GM19455 (cell line): ENCODE results near the gene KRT79.
"Not testable (repeated sequence)": the region's sequence is repeated elsewhere in the genome, so short reads cannot be mapped to it uniquely, and the experiment has no call there.

ENCODE experiments used
- ATAC-seq: cut with Tn5 transposase; IDR thresholded peaks from one replicate; pipeline ENCODE4 v1.9.1; 2021; ENCODE audit not compliant: unreplicated experiment

Gene KRT79

GRCh38 chr12:52807544-52808470 lies 26.3 kb downstream of the KRT79 start:
- no peak for ATAC-seq

GRCh38 chr12:52806821-52807543 lies 27.1 kb downstream of the KRT79 start:
- no peak for ATAC-seq

- ATAC-seq = no peak
These were observed 27.8 kb downstream of the KRT79 start for GRCh38 chr12:52806169-52806811.

GRCh38 chr12:52805739-52806138 lies 28.4 kb downstream of the KRT79 start:
- ATAC-seq = no peak

- ATAC-seq = no peak
These were observed 29.1 kb downstream of the KRT79 start for GRCh38 chr12:52805000-52805399.

GRCh38 chr12:52802442-52802841 lies 31.7 kb downstream of the KRT79 start:
- ATAC-seq = no peak

GRCh38 chr12:52801773-52802172 lies 32.3 kb downstream of the KRT79 start:
- ATAC-seq = no peak

- ATAC-seq = no peak
These were observed 33.7 kb downstream of the KRT79 start for GRCh38 chr12:52800259-52800917.

- ATAC-seq = no peak
These were observed 34.5 kb downstream of the KRT79 start for GRCh38 chr12:52799505-52800211.

GRCh38 chr12:52798671-52799504 lies 35.2 kb downstream of the KRT79 start:
- no peak for ATAC-seq

- no peak for ATAC-seq
These were observed 36.0 kb downstream of the KRT79 start for GRCh38 chr12:52798003-52798670.

- ATAC-seq = no peak
These were observed 36.6 kb downstream of the KRT79 start for GRCh38 chr12:52797529-52797894.

- ATAC-seq = no peak
These were observed 37.1 kb downstream of the KRT79 start for GRCh38 chr12:52796839-52797528.

- no peak for ATAC-seq
These were observed 37.7 kb downstream of the KRT79 start for GRCh38 chr12:52796429-52796794.

GRCh38 chr12:52795694-52796428 lies 38.2 kb downstream of the KRT79 start, which contains the start of gene KRT3:
Gene KRT3, minus strand, starts transcription at chr12:52796117. Its CDS starts 75 bp downstream, at chr12:52796042.
- no peak for ATAC-seq

GRCh38 chr12:52795332-52795674 lies 38.8 kb downstream of the KRT79 start:
- not testable (repeated sequence) for ATAC-seq

- no peak for ATAC-seq
These were observed 39.4 kb downstream of the KRT79 start for GRCh38 chr12:52794479-52795331.
